GM13976 (cell line): ENCODE results near the gene GALNT1.

Experiments used
- DNase-seq: peaks from one replicate; pipeline ENCODE4 v3.0.0; 2012; ENCODE audit warnings: low spot score
- CTCF ChIP-seq: IDR thresholded peaks from 2 replicates; pipeline ENCODE4 v1.5.1; 2012; ENCODE audit warnings: borderline replicate concordance, mild to moderate bottlenecking; ENCODE audit not compliant: insufficient read depth; ENCODE audit errors: extremely low read depth, missing control alignments, control extremely low read depth
- in situ Hi-C: fragments of 300-500 bp; cut with MboI; formaldehyde crosslinking; loops from one replicate; pipeline ENCODE4 v1.12.0; 2022; ENCODE audit warnings: low sequenced_read_pairs, mixed read lengths, inconsistent platforms; ENCODE audit not compliant: unreplicated experiment

Gene GALNT1

GRCh38 chr18:35577045-35577848 lies 4.3 kb upstream of the GALNT1 start:
- TF ChIP-seq CTCF: no peak
- DNase-seq: peak; percentile 51
- in situ Hi-C loops: no loop called here

GRCh38 chr18:35578481-35578880 lies 3.1 kb upstream of the GALNT1 start:
- in situ Hi-C loops: no loop called here
- no peak for DNase-seq

GRCh38 chr18:35578936-35579335 lies 2.6 kb upstream of the GALNT1 start:
- in situ Hi-C loops: no loop called here
- TF ChIP-seq CTCF: no peak
- no peak for DNase-seq

More at GRCh38 chr18:35578481-35578880, 3.1 kb upstream of the GALNT1 start:
- no peak for TF ChIP-seq CTCF

- in situ Hi-C loops: no loop called here
- DNase-seq: peak; percentile 72
- no peak for TF ChIP-seq CTCF
These were observed 620 bp upstream of the GALNT1 start for GRCh38 chr18:35580701-35581539.

GRCh38 chr18:35581898-35582641 lies 530 bp downstream of the GALNT1 start:
- in situ Hi-C loops: no loop called here
- TF ChIP-seq CTCF: no peak
- DNase-seq: peak; percentile 35

GRCh38 chr18:35582899-35583558 lies 1.5 kb downstream of the GALNT1 start:
- in situ Hi-C loops: no loop called here
- no peak for TF ChIP-seq CTCF
- no peak for DNase-seq
